ENCODE data around the gene PKP4.

The PKP4 gene

DNA sequence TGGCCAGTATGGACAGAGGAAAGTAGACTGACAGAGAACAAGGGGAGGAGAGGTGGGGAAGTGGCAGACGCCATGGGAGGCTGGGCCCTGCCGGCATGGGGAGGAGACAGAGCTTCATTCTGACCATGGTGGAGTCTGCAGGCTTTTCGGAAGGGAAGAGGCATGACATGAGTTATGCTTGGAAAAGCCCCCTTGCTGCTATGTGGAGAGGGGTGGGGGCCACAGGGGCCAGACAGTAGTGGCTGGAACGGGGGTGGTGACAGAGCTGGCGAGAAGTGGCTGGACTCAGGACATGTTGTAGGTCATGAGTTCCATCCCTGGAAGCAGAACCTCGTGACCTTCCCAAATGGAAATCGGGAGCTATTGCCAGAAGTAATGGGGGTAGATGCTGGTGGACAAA lies 271.7 kb downstream of the PKP4 start:
- DNase-seq (ENCODE audit: insufficient read length, low spot score): no peak
- FAIRE-seq: no peak

GRCh38 chr2:158729451-158729850 lies 272.7 kb downstream of the PKP4 start:
- no peak for DNase-seq (ENCODE audit: insufficient read length, low spot score)
- no peak for FAIRE-seq

DNA sequence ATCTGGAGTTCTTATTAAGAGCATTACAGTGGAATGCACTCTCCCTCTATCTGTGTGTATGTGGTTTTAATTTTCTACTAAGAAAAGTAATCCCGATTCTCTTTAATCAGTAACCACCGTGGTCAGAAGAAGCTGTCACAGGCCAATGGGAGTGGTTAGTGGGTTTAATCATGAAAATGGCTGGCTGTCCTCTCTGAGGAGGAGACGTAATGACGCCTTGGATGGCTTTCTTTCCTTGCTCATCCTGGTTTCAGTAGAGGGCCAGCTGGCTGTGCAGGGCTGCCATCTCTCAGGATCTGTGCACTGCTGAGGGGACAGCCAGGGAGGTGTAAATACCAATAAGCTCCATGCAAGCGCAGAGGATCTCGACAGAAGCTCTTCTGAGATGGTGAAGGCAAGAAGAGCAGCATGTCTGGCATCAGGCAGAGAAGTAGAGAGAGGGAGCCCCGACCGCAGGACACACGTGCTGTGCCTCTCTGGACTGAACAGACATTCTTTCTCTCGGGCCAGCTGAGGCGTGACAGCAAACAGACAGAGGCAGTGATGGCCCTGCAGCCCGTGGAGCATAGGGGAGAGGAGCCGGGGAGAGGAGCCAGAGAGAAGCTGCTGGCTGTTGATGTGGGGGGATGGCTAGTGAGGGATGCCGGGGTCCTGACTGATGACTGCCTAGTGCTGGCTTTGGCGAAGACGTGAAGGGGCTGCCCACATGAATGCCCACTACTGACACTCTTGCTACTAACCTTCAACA lies 273.3 kb downstream of the PKP4 start:
- FAIRE-seq (no peak), DNase-seq (ENCODE audit: insufficient read length, low spot score) (no peak)

- DNase-seq (ENCODE audit: insufficient read length, low spot score) (no peak), FAIRE-seq (no peak)
Measured at GRCh38 chr2:158730621-158731140, 273.9 kb downstream of the PKP4 start.

DNA sequence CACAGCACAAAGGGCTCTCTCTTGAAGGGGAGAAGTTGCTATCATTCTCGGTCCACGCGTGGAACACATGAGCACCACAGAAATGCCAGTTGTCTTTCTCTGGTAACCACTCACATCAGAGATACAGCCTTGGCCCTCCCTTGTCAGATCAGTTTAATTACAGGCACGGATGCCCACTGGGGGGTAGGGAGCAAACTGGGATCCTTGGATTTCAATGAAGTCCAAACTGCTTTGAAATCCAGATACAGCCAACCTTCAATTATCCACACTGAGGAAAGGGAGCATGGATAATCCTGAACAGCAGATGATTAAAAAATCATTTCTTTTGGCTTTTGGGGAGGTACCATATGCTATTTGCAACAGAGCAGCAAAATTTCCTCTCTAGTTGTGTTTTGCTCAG lies 274.6 kb downstream of the PKP4 start:
- DNase-seq (ENCODE audit: insufficient read length, low spot score) (no peak), FAIRE-seq (no peak)

All from HTR-8/SVneo (cell line).